A549 (cell line): ENCODE data around the gene EFCAB7. TPM values are rescaled to one million over a fixed set of nuclear protein-coding genes. Genes with fewer than 3 reads are reported as not detected.
A peak's percentile ranks its signal among the peaks of the same experiment; 100 is the strongest.
"Not testable (repeated sequence)": the region's sequence is repeated elsewhere in the genome, so short reads cannot be mapped to it uniquely, and the experiment has no call there.

Experiments used
- ATAC-seq, 2 experiments: fragments of 200-7000 bp in 1 of 2; fragments of >200 bp in 1 of 2; cut with Nextera tagmentation in 1 of 2; cut with Tn5 transposase in 1 of 2; 3 replicates each; pipeline versions ENCODE4 v1.8.0 to v1.9.1; 2018 to 2020; ENCODE audit warnings: mild to moderate bottlenecking in 1 of 2, moderate library complexity in 1 of 2
- CTCF ChIA-PET: fragments of 300-600 bp; sonication (Branson Sonifier 250); formaldehyde crosslinking; extraction: SDS; loops from one replicate; lab custom pipeline; 2021; ENCODE audit warnings: antibody characterized with exemption, inconsistent platforms; lab: Yijun Ruan, JAX
- POLR2A ChIA-PET: fragments of 350-600 bp; formaldehyde crosslinking; extraction: SDS; loops from one replicate; lab custom pipeline; 2021; ENCODE audit warnings: antibody characterized with exemption, inconsistent platforms; lab: Yijun Ruan, JAX
- DNase-seq, 2 experiments: peaks; one replicate each; pipeline versions ENCODE4 v3.0.0 to v3.0.0-alpha.2; 2011 to 2016; ENCODE audit warnings: low read depth in 1 of 2, low spot score in 1 of 2
- FAIRE-seq: peaks from 2 replicates; lab custom pipeline; 2011; peaks lifted over from hg19 to GRCh38; lab: Jason Lieb, UNC
- H3K27ac ChIP-seq, 2 experiments: fragments of >200 bp; sonication (Bioruptor Twin); formaldehyde crosslinking; 3 replicates each; pipeline ENCODE4 v1.5.1; 2016 to 2017
- H3K4me1 ChIP-seq: fragments of >200 bp; sonication (Bioruptor Twin); formaldehyde crosslinking; 3 replicates; pipeline ENCODE4 v1.6.1; 2016
- H3K4me2 ChIP-seq: fragments of >200 bp; sonication (Bioruptor Twin); formaldehyde crosslinking; 3 replicates; pipeline ENCODE4 v1.6.1; 2016
- H3K4me3 ChIP-seq: fragments of >200 bp; sonication (Bioruptor Twin); formaldehyde crosslinking; 3 replicates; pipeline ENCODE4 v1.5.1; 2016
- H3K9me3 ChIP-seq: fragments of >200 bp; sonication (Bioruptor Twin); formaldehyde crosslinking; 3 replicates; pipeline ENCODE4 v1.6.1; 2016
- BCL3 ChIP-seq: fragments of >200 bp; sonication (Bioruptor Twin); formaldehyde crosslinking; IDR thresholded peaks from 3 replicates; pipeline ENCODE4 v1.6.1; 2016
- CBX8 ChIP-seq: fragments of 200-600 bp; sonication (generic); IDR thresholded peaks from 2 replicates; pipeline ENCODE4 v1.6.1; 2016
- EHF ChIP-seq: fragments of 250-450 bp; sonication (Bioruptor Pico); IDR thresholded peaks from 2 replicates; pipeline ENCODE4 v1.5.0; 2020; ENCODE audit warnings: mild to moderate bottlenecking
- ESRRA ChIP-seq: fragments of 150-350 bp; IDR thresholded peaks from 2 replicates; pipeline ENCODE4 v1.6.1; 2014; ENCODE audit warnings: mild to moderate bottlenecking, low read length, borderline replicate concordance
- FOSB ChIP-seq: fragments of 250-450 bp; sonication (Bioruptor Pico); IDR thresholded peaks from 2 replicates; pipeline ENCODE4 v1.5.0; 2020; ENCODE audit warnings: mild to moderate bottlenecking, moderate library complexity
- HOXB13 ChIP-seq: fragments of 250-450 bp; sonication (Bioruptor Pico); IDR thresholded peaks from 2 replicates; pipeline ENCODE4 v1.5.0; 2020; ENCODE audit warnings: low read depth, mild to moderate bottlenecking, moderate library complexity
- HOXB5 ChIP-seq: fragments of 250-450 bp; sonication (Bioruptor Pico); IDR thresholded peaks from 2 replicates; pipeline ENCODE4 v1.5.0; 2020; ENCODE audit warnings: mild to moderate bottlenecking, moderate library complexity
- MYC ChIP-seq: IDR thresholded peaks from 2 replicates; pipeline ENCODE4 v1.6.1; 2012; ENCODE audit warnings: mild to moderate bottlenecking, inconsistent platforms, low read length, improper control_type of control experiment, borderline replicate concordance
- NFE2L2 ChIP-seq: fragments of 150-350 bp; conservative IDR thresholded peaks from 2 replicates; pipeline ENCODE4 v1.6.1; 2014; ENCODE audit warnings: low read length
- RAD21 ChIP-seq, 2 experiments: fragments of >200 bp in 1 of 2; sonication (Bioruptor Twin) in 1 of 2; formaldehyde crosslinking in 1 of 2; IDR thresholded peaks in 1 of 2; conservative IDR thresholded peaks in 1 of 2; 2 replicates in 1 of 2; 3 replicates in 1 of 2; pipeline ENCODE4 v1.6.1; 2012 to 2018; ENCODE audit warnings: inconsistent platforms in 1 of 2
- RARB ChIP-seq: fragments of 250-450 bp; sonication (Bioruptor Pico); IDR thresholded peaks from 2 replicates; pipeline ENCODE4 v1.8.0; 2021; ENCODE audit warnings: mild to moderate bottlenecking, moderate library complexity
- REST ChIP-seq: fragments of 200-600 bp; sonication (generic); IDR thresholded peaks from 2 replicates; pipeline ENCODE4 v1.6.1; 2016; ENCODE audit warnings: antibody characterized with exemption, mild to moderate bottlenecking, moderate library complexity
- SMC3 ChIP-seq: fragments of >200 bp; sonication (Bioruptor Twin); formaldehyde crosslinking; IDR thresholded peaks from 3 replicates; pipeline ENCODE4 v1.6.1; 2018; ENCODE audit warnings: inconsistent platforms
- ZSCAN20 ChIP-seq: fragments of 250-450 bp; sonication (Bioruptor Pico); IDR thresholded peaks from 2 replicates; pipeline ENCODE4 v1.8.0; 2022; ENCODE audit warnings: mild to moderate bottlenecking, moderate library complexity
- WGBS: methylation state at CpG from one replicate; pipeline ENCODE4 v1.1.6; 2017; ENCODE audit errors: missing lambda C conversion rate; 5-methylcytosine and 5-hydroxymethylcytosine counted together
- polyA plus RNA-seq, 4 experiments: library from polyadenylated mRNA; depleted of rRNA in 3 of 4; stranded (reverse); fragments of >200 nt; fragmentation: RNase III in 1 of 4; extraction: RNeasy Plus Mini Kit Qiagen cat#74134 plus additional on column Dnase treatment in 1 of 4; gene quantifications; 2 replicates in 3 of 4; 3 replicates in 1 of 4; pipeline ENCODE4 v1.2.3, GENCODE V29; 2011 to 2017
- TF ChIP-seq, protein P1 (sequence below): IDR thresholded peaks from 2 replicates; pipeline ENCODE4 v1.6.1; 2012; ENCODE audit warnings: low read depth, borderline replicate concordance
- TF ChIP-seq, protein P2 (sequence below): fragments of >200 bp; sonication (Bioruptor Twin); formaldehyde crosslinking; IDR thresholded peaks from 3 replicates; pipeline ENCODE4 v1.5.1; 2016

The EFCAB7 gene
- polyA plus RNA-seq, 2 of the 4 experiments (the other 2 are of a cell fraction): 4.6 to 5.6 TPM

GRCh38 chr1:63569640-63570316 is 46.5 kb downstream of the EFCAB7 start:
- Histone ChIP-seq H3K4me3 (no peak overlapping the region), H3K9me3 (no peaks in the 10 kb centered on the region), H3K4me2 (no peak overlapping the region), H3K27ac (no peak overlapping the region), H3K4me1 (no peaks in the 10 kb centered on the region)
- no peak for ATAC-seq
- FAIRE-seq: no peak
- TF ChIP-seq EHF (CRISPR knock-in tag) (no peak), RARB (CRISPR knock-in tag) (no peak), CBX8 (no peak), FOSB (no peak), HOXB13 (CRISPR knock-in tag) (no peak), ZSCAN20 (CRISPR knock-in tag) (no peak), NFE2L2 (no peak), REST (no peak)
- TF ChIP-seq, protein P1, sequence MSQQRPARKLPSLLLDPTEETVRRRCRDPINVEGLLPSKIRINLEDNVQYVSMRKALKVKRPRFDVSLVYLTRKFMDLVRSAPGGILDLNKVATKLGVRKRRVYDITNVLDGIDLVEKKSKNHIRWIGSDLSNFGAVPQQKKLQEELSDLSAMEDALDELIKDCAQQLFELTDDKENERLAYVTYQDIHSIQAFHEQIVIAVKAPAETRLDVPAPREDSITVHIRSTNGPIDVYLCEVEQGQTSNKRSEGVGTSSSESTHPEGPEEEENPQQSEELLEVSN: no peak
- TF ChIP-seq, protein P2, sequence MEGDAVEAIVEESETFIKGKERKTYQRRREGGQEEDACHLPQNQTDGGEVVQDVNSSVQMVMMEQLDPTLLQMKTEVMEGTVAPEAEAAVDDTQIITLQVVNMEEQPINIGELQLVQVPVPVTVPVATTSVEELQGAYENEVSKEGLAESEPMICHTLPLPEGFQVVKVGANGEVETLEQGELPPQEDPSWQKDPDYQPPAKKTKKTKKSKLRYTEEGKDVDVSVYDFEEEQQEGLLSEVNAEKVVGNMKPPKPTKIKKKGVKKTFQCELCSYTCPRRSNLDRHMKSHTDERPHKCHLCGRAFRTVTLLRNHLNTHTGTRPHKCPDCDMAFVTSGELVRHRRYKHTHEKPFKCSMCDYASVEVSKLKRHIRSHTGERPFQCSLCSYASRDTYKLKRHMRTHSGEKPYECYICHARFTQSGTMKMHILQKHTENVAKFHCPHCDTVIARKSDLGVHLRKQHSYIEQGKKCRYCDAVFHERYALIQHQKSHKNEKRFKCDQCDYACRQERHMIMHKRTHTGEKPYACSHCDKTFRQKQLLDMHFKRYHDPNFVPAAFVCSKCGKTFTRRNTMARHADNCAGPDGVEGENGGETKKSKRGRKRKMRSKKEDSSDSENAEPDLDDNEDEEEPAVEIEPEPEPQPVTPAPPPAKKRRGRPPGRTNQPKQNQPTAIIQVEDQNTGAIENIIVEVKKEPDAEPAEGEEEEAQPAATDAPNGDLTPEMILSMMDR: no peak
- 81% methylated on average over 3 of the region's 3 CpGs for WGBS
- DNase-seq: no peak
- CTCF ChIA-PET: no interaction called here
- POLR2A ChIA-PET: no interaction called here

DNA sequence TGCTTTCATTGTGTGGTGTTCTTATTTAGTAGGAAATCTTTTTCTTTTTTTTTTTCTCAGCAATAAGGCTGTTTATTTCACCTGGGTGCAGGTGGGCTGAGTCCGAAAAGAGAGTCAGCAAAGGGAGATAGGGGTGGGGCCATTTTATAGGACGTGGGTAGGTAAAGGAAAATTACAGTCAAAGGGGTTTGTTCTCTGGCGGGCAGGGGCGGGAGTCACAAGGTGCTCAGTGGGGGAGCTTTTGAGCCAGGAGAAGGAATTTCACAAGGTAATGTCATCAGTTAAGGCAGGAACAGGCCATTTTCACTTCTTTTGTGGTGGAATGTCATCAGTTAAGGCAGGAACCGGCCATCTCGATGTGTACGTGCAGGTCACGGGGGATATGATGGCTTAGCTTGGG is 49.4 kb downstream of the EFCAB7 start:
- H3K27ac ChIP-seq, H3K4me1 ChIP-seq, H3K9me3 ChIP-seq, H3K4me3 ChIP-seq, H3K4me2 ChIP-seq, ATAC-seq, FAIRE-seq, CTCF ChIA-PET, POLR2A ChIA-PET, DNase-seq: not testable (repeated sequence)
- 88% methylated on average over 8 of the region's 8 CpGs for WGBS

- ATAC-seq, H3K4me1 ChIP-seq, H3K27ac ChIP-seq, FAIRE-seq, H3K4me3 ChIP-seq, POLR2A ChIA-PET, H3K4me2 ChIP-seq, DNase-seq, H3K9me3 ChIP-seq: not testable (repeated sequence)
- CTCF ChIA-PET: interaction anchor here (0.6 to 1.9 kb wide), 3 partner anchors 15 to 672 kb away, joined by 3 to 9 read pairs (median 3); no protein-coding TSS in a partner anchor
- 94% methylated on average over 2 of the region's 2 CpGs for whole genome bisulfite sequencing
These were observed 51.0 kb downstream of the EFCAB7 start for GRCh38 chr1:63574203-63574796.

- peak in 1 of 2 experiments; percentile 36; a peak in 1 of 6 replicates for ATAC-seq
- Histone ChIP-seq H3K9me3 (no peaks in the 10 kb centered on the region), H3K4me1 (no peaks in the 10 kb centered on the region), H3K4me3 (no peak overlapping the region), H3K4me2 (no peak overlapping the region), H3K27ac (no peak overlapping the region)
- WGBS: 74% methylated on average over 4 of the region's 4 CpGs
- no peak for FAIRE-seq
- peak in 1 of 2 experiments; percentile 12 for DNase-seq
- ChIA-PET POLR2A (no interaction called here), CTCF (interaction anchor here (0.6 to 1.9 kb wide), 7 partner anchors 12 to 672 kb away, joined by 3 to 11 read pairs (median 3); no protein-coding TSS in a partner anchor)
- TF ChIP-seq ZSCAN20 (CRISPR knock-in tag) (no peak), ESRRA (no peak), BCL3 (no peak), HOXB5 (CRISPR knock-in tag) (no peak), REST (no peak), RAD21 (conservative IDR thresholded peaks at IDR 0.05 in 1 of 2, IDR thresholded peaks at IDR 0.05 in 1 of 2) (peak; percentile 47 to 52), MYC (no peak), SMC3 (peak; percentile 55)
These were observed 52.1 kb downstream of the EFCAB7 start for GRCh38 chr1:63575340-63575826.
